ENCODE measurements around the gene TEX53. TPM values are rescaled to one million over a fixed set of nuclear protein-coding genes. Genes with fewer than 3 reads are reported as not detected.

The TEX53 gene
- total and polyA plus RNA-seq, 10 of the 15 experiments (the other 5 are each of a cell fraction or from before 2014, with no cell fraction given), result not detected

DNA sequence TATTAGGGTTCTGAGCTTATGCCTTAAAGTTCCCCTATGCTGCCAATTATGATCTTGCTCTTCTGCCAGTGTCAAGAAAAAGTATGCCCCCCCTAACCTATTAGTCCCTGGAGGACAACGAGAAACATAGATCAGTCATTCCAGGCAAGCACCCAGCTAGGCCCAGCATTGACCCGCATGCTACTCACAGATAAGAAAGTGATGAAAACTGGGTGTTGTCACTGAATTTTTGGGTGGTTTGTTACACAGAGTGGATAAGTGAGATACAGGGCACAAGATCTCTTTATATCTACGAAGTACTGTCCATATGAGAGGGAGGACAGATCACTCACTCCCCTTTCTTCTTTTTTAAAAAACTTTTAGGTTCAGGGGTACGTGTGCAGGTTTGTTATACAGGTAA lies 30.8 kb upstream of the TEX53 start:
- no peak overlapping the region for H3K27ac ChIP-seq (ENCODE audit: control insufficient read depth, insufficient read depth)
- no TSS peak for BruUV-seq (replicated peaks)
- H3K79me2 ChIP-seq (ENCODE audit: control insufficient read depth, insufficient read depth, low read length), result no peaks in the 10 kb centered on the region
- ChIA-PET CTCF (no interaction called here), POLR2A (no interaction called here), RAD21 (ENCODE audit: unreplicated experiment) (no interaction called here), SMC1A (ENCODE audit: uncharacterized antibody, unreplicated experiment) (no interaction called here)
- no peak overlapping the region for H3K9ac ChIP-seq (ENCODE audit: control insufficient read depth, insufficient read depth, low read length)
- 45% methylated on average over 4 of the region's 4 CpGs for WGBS (ENCODE audit: insufficient coverage, insufficient replicate concordance, low lambda C conversion rate, missing lambda C conversion rate)
- H3K4me1 ChIP-seq (ENCODE audit: control insufficient read depth, insufficient read depth, low read length), result peaks cover 4% of the 10 kb centered on the region
- TF ChIP-seq RAD21 (IDR thresholded peaks at IDR 0.05; ENCODE audit: insufficient read depth, low read depth, low read length) (no peak), TCF12 (IDR thresholded peaks at IDR 0.05; ENCODE audit: low read depth, low read length) (no peak), LARP7 (IDR thresholded peaks at IDR 0.05) (no peak), RELA (IDR thresholded peaks at IDR 0.05; ENCODE audit: borderline replicate concordance, partially characterized antibody) (no peak), SMAD1 (IDR thresholded peaks at IDR 0.05; ENCODE audit: low read depth, partially characterized antibody) (no peak), CREB1 (IDR thresholded peaks at IDR 0.05; ENCODE audit: low read depth) (no peak), RB1 (IDR thresholded peaks at IDR 0.05; ENCODE audit: borderline replicate concordance) (no peak), ZNF384 (IDR thresholded peaks at IDR 0.05; ENCODE audit: borderline replicate concordance, low read depth, low read length) (no peak), BHLHE40 (IDR thresholded peaks at IDR 0.05; ENCODE audit: borderline replicate concordance in 1 of 2, low read depth in 2 of 2, low read length in 1 of 2) (no peak), CHD1 (IDR thresholded peaks at IDR 0.05; ENCODE audit: low read depth, low read length) (no peak), ATF7 (IDR thresholded peaks at IDR 0.05; ENCODE audit: low read depth) (no peak), BRCA1 (IDR thresholded peaks at IDR 0.05; ENCODE audit: low read depth, low read length) (no peak), NFXL1 (IDR thresholded peaks at IDR 0.05; ENCODE audit: borderline replicate concordance) (no peak), SIN3A (IDR thresholded peaks at IDR 0.05; ENCODE audit: low read depth, low read length) (no peak), CHD4 (IDR thresholded peaks at IDR 0.05) (no peak), KLF5 (IDR thresholded peaks at IDR 0.05; ENCODE audit: partially characterized antibody) (no peak)
- TF ChIP-seq, protein P1, sequence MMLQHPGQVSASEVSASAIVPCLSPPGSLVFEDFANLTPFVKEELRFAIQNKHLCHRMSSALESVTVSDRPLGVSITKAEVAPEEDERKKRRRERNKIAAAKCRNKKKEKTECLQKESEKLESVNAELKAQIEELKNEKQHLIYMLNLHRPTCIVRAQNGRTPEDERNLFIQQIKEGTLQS (IDR thresholded peaks at IDR 0.05; ENCODE audit: borderline replicate concordance, extremely low read depth, low read depth, low read length), result no peak
- TF ChIP-seq, protein P2, sequence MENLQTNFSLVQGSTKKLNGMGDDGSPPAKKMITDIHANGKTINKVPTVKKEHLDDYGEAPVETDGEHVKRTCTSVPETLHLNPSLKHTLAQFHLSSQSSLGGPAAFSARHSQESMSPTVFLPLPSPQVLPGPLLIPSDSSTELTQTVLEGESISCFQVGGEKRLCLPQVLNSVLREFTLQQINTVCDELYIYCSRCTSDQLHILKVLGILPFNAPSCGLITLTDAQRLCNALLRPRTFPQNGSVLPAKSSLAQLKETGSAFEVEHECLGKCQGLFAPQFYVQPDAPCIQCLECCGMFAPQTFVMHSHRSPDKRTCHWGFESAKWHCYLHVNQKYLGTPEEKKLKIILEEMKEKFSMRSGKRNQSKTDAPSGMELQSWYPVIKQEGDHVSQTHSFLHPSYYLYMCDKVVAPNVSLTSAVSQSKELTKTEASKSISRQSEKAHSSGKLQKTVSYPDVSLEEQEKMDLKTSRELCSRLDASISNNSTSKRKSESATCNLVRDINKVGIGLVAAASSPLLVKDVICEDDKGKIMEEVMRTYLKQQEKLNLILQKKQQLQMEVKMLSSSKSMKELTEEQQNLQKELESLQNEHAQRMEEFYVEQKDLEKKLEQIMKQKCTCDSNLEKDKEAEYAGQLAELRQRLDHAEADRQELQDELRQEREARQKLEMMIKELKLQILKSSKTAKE (IDR thresholded peaks at IDR 0.05; ENCODE audit: low read depth, poor library complexity, severe bottlenecking), result no peak
- TF ChIP-seq, protein P3, sequence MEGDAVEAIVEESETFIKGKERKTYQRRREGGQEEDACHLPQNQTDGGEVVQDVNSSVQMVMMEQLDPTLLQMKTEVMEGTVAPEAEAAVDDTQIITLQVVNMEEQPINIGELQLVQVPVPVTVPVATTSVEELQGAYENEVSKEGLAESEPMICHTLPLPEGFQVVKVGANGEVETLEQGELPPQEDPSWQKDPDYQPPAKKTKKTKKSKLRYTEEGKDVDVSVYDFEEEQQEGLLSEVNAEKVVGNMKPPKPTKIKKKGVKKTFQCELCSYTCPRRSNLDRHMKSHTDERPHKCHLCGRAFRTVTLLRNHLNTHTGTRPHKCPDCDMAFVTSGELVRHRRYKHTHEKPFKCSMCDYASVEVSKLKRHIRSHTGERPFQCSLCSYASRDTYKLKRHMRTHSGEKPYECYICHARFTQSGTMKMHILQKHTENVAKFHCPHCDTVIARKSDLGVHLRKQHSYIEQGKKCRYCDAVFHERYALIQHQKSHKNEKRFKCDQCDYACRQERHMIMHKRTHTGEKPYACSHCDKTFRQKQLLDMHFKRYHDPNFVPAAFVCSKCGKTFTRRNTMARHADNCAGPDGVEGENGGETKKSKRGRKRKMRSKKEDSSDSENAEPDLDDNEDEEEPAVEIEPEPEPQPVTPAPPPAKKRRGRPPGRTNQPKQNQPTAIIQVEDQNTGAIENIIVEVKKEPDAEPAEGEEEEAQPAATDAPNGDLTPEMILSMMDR (IDR thresholded peaks at IDR 0.05 in 2 of 3, conservative IDR thresholded peaks at IDR 0.05 in 1 of 3; ENCODE audit: control insufficient read depth in 2 of 3, extremely low read depth in 1 of 3, insufficient read depth in 1 of 3, low read depth in 3 of 3, low read length in 3 of 3), result no peak
- FAIRE-seq (no peak), ATAC-seq (no peak), DNase-seq (ENCODE audit: low read depth, low spot score) (no peak)
- H3K9me3 ChIP-seq (replicated peaks; ENCODE audit: control insufficient read depth, insufficient read depth, low read length), result no peaks in the 10 kb centered on the region
- H3K4me2 ChIP-seq (ENCODE audit: control insufficient read depth, insufficient read depth), result no peak overlapping the region
- no peak overlapping the region for H3K4me3 ChIP-seq
- in situ Hi-C loops (cut with MboI), result no loop called here
- peaks cover 0 to 4% of the 10 kb centered on the region in 2 experiments; a peak in 2 of 4 replicates for H3K27me3 ChIP-seq (replicated peaks in 1 of 2; ENCODE audit: control insufficient read depth in 2 of 2, insufficient read depth in 2 of 2, low read length in 1 of 2)
- H3K36me3 ChIP-seq (ENCODE audit: control insufficient read depth in 2 of 2, insufficient read depth in 2 of 2, low read length in 1 of 2), result no peaks in the 10 kb centered on the region
- intact Hi-C loops (cut with micrococcal nuclease; ENCODE audit: unreplicated experiment), result no loop called here
- H2AFZ ChIP-seq (ENCODE audit: control insufficient read depth, low read depth, low read length), result no peak overlapping the region
- H4K20me1 ChIP-seq (ENCODE audit: control insufficient read depth, insufficient read depth), result no peaks in the 10 kb centered on the region

Measured in GM12878 (cell line).